Type B pancreatic cell (in vitro differentiated cells): ENCODE results near the gene FNBP1L. TPM values are rescaled to one million over a fixed set of nuclear protein-coding genes. Genes with fewer than 3 reads are reported as not detected.
"Not testable (repeated sequence)": the region's sequence is repeated elsewhere in the genome, so short reads cannot be mapped to it uniquely, and the experiment has no call there.

Experiments used
- DNase-seq: peaks from one replicate; pipeline ENCODE4 v3.0.0; 2021; ENCODE audit warnings: mixed read lengths; ENCODE audit not compliant: unreplicated experiment; ENCODE audit errors: extremely low spot score
- H3K27ac Mint-ChIP-seq: 2 replicates; pipeline ENCODE4 v1.8.0; 2021; ENCODE audit warnings: mild to moderate bottlenecking, mixed read lengths
- H3K27me3 Mint-ChIP-seq: 2 replicates; pipeline ENCODE4 v1.8.0; 2021; ENCODE audit warnings: mixed read lengths
- H3K36me3 Mint-ChIP-seq: 2 replicates; pipeline ENCODE4 v1.8.0; 2021; ENCODE audit warnings: mixed read lengths
- H3K4me1 Mint-ChIP-seq: one replicate; pipeline ENCODE4 v1.8.0; 2021; ENCODE audit warnings: mixed read lengths; ENCODE audit not compliant: unreplicated experiment
- H3K4me3 Mint-ChIP-seq: 2 replicates; pipeline ENCODE4 v1.8.0; 2021; ENCODE audit warnings: mild to moderate bottlenecking, mixed read lengths
- H3K9me3 Mint-ChIP-seq: 2 replicates; pipeline ENCODE4 v1.8.0; 2021; ENCODE audit warnings: mixed read lengths
- CTCF ChIP-seq: fragments of 200-600 bp; sonication (generic); conservative IDR thresholded peaks from 2 replicates; pipeline ENCODE4 v1.5.0; 2021; ENCODE audit warnings: antibody characterized with exemption, mild to moderate bottlenecking
- total RNA-seq: library from RNA; stranded (reverse); gene quantifications from 2 replicates; pipeline ENCODE4 v1.2.1, GENCODE V29; 2021; ENCODE audit warnings: low replicate concordance

FNBP1L gene
- total RNA-seq, 1 donor from 2014 or later = 74.7 TPM

DNA sequence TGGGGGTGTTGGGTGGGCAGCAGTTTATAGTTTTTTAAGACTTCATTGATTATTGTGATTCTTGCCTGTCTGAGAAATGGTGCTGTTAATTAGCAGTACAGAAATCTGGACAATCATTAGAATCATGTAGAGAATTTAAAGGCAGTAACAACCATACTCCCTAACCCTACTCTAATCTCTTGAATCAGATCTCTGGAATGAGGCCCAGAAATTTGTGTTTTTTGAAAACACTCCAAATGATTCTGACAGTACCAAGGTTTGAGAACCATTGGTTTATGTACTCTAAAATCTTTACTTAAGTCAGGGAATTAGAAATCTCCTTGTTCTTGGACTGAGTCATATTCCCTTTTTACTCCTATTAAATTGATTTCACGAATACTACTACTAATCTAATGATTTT lies 24.0 kb downstream of the FNBP1L start:
- H3K4me1 Mint-ChIP-seq = peaks cover 21% of the 10 kb centered on the region
- H3K36me3 Mint-ChIP-seq = peaks cover 39% of the 10 kb centered on the region
- no peak for DNase-seq
- H3K4me3 Mint-ChIP-seq = no peak overlapping the region
- no peak for TF ChIP-seq CTCF
- H3K27ac Mint-ChIP-seq = no peak overlapping the region
- peaks cover 8% of the 10 kb centered on the region for H3K9me3 Mint-ChIP-seq
- no peaks in the 10 kb centered on the region for H3K27me3 Mint-ChIP-seq

DNA sequence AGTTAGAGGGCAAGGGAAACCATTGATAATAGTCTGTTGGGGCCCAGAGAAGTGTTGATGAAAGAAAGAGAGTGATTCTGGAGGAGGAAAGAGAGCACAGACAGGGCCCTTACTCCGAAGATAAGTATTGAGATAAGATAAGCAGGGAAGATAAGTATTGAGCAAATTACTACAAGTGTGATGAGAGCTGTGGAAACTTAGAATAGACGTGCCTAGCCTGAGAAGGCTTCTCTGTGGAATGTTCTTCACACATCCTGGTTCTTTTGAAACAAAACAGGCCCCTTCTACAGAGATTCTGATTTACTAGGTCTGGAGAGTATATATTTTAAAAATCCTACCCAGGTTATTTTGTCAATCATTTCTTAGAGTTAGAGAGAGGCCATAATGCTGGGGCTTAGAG lies 26.4 kb downstream of the FNBP1L start:
- H3K27me3 Mint-ChIP-seq = no peaks in the 10 kb centered on the region
- H3K27ac Mint-ChIP-seq = no peak overlapping the region
- H3K36me3 Mint-ChIP-seq = peaks cover 43% of the 10 kb centered on the region
- peaks cover 13% of the 10 kb centered on the region for H3K9me3 Mint-ChIP-seq
- peaks cover 17% of the 10 kb centered on the region for H3K4me1 Mint-ChIP-seq
- no peak for DNase-seq
- no peak overlapping the region for H3K4me3 Mint-ChIP-seq
- no peak for TF ChIP-seq CTCF

- Mint-ChIP-seq H3K27ac (no peak overlapping the region), H3K36me3 (peaks cover 41% of the 10 kb centered on the region)
These were observed 27.8 kb downstream of the FNBP1L start for GRCh38 chr1:93475681-93476080.

GRCh38 chr1:93479133-93479745 lies 31.3 kb downstream of the FNBP1L start:
- Mint-ChIP-seq H3K36me3 (peaks cover 39% of the 10 kb centered on the region), H3K9me3 (peaks cover 18% of the 10 kb centered on the region)
- not testable (repeated sequence) for H3K27ac Mint-ChIP-seq, H3K4me1 Mint-ChIP-seq, H3K27me3 Mint-ChIP-seq, H3K4me3 Mint-ChIP-seq, DNase-seq

More at GRCh38 chr1:93475681-93476080, 27.8 kb downstream of the FNBP1L start:
- H3K9me3 Mint-ChIP-seq = peaks cover 18% of the 10 kb centered on the region
- no peak for DNase-seq
- no peak for TF ChIP-seq CTCF
- peaks cover 10% of the 10 kb centered on the region for H3K4me1 Mint-ChIP-seq
- no peaks in the 10 kb centered on the region for H3K27me3 Mint-ChIP-seq
- H3K4me3 Mint-ChIP-seq = no peak overlapping the region

DNA sequence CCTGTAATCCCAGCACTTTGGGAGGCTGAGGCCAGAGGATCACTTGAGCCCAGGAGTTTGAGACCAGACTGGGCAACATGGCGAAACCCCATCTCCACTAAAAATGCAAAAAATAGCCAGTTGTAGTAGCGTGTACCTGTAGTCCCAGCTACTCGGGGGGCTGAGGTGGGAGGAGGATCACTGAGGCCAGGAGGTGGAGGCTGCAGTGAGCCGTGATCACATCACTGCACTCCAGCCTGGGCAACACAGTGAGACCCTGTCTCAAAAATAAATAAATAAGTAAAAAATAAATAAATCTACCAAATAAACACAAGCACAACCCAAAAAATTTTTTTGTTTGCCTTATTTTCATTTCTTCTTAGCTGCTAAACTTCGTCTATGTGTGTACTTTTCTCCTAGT lies 34.0 kb downstream of the FNBP1L start:
- H3K4me3 Mint-ChIP-seq, H3K27me3 Mint-ChIP-seq, DNase-seq, H3K27ac Mint-ChIP-seq: not testable (repeated sequence)
- Mint-ChIP-seq H3K4me1 (peaks cover 18% of the 10 kb centered on the region), H3K36me3 (peaks cover 32% of the 10 kb centered on the region), H3K9me3 (peaks cover 18% of the 10 kb centered on the region)

- Mint-ChIP-seq H3K4me1 (peaks cover 24% of the 10 kb centered on the region), H3K4me3 (no peak overlapping the region), H3K27ac (no peak overlapping the region), H3K36me3 (peaks cover 25% of the 10 kb centered on the region), H3K27me3 (no peaks in the 10 kb centered on the region), H3K9me3 (peaks cover 14% of the 10 kb centered on the region)
- DNase-seq = no peak
- no peak for TF ChIP-seq CTCF
These were observed 35.3 kb downstream of the FNBP1L start for GRCh38 chr1:93483200-93483599.

DNA sequence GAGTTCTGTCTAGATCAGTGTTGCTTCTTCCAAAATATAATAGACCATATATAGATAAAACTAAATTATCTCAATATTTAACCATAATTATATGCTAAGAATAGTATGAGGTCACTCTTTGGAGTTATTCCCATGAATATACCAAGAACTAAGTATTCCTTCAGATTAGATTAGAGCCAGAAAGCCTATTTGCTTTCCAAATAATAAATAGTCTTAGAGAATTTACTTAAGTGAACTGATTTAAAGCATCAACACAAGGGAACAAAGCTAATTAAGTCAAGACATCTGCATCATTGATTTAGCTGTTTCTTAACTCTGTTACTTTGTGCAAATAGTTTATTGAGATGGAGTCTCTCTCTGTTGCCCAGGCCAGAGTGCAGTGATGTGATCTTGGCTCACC lies 35.7 kb downstream of the FNBP1L start:
- Mint-ChIP-seq H3K4me1 (peaks cover 26% of the 10 kb centered on the region), H3K27me3 (no peaks in the 10 kb centered on the region), H3K27ac (no peak overlapping the region), H3K9me3 (peaks cover 10% of the 10 kb centered on the region), H3K4me3 (no peak overlapping the region), H3K36me3 (peaks cover 21% of the 10 kb centered on the region)
- no peak for TF ChIP-seq CTCF
- DNase-seq = no peak
